H9 (cell line): ENCODE data around the gene GRB10. TPM values are rescaled to one million over a fixed set of nuclear protein-coding genes. Genes with fewer than 3 reads are reported as not detected.

Experiments
- DNase-seq: peaks from one replicate; pipeline ENCODE4 v3.0.0-alpha.2; 2017
- H2AFZ ChIP-seq: one replicate; pipeline ENCODE4 v1.6.1; 2013; ENCODE audit warnings: mild to moderate bottlenecking, low read length, control low read depth, moderate library complexity
- H2AK5ac ChIP-seq: 2 replicates; pipeline ENCODE4 v1.6.1; 2013; ENCODE audit warnings: low read length, control low read depth, mixed read lengths; ENCODE audit not compliant: insufficient read length
- H2BK120ac ChIP-seq: one replicate; pipeline ENCODE4 v1.6.1; 2013; ENCODE audit warnings: low read depth, mild to moderate bottlenecking, low read length, control low read depth, inconsistent platforms; ENCODE audit not compliant: poor library complexity, severe bottlenecking
- H2BK12ac ChIP-seq: 2 replicates; pipeline ENCODE4 v1.6.1; 2013; ENCODE audit warnings: low read length, control low read depth, mixed read lengths, low read depth; ENCODE audit not compliant: insufficient read length
- H2BK15ac ChIP-seq: 2 replicates; pipeline ENCODE4 v1.6.1; 2013; ENCODE audit warnings: low read depth, low read length, control low read depth
- H2BK20ac ChIP-seq: one replicate; pipeline ENCODE4 v1.6.1; 2013; ENCODE audit warnings: low read depth, mild to moderate bottlenecking, low read length, control low read depth, inconsistent platforms; ENCODE audit not compliant: poor library complexity, severe bottlenecking
- H2BK5ac ChIP-seq: 2 replicates; pipeline ENCODE4 v1.6.1; 2013; ENCODE audit warnings: low read length, control low read depth, mixed read lengths; ENCODE audit not compliant: insufficient read length
- H3K14ac ChIP-seq: 2 replicates; pipeline ENCODE4 v1.6.1; 2013; ENCODE audit warnings: low read length, control low read depth; ENCODE audit not compliant: insufficient read depth
- H3K18ac ChIP-seq: 2 replicates; pipeline ENCODE4 v1.6.1; 2013; ENCODE audit warnings: low read depth, mild to moderate bottlenecking, mixed read lengths, low read length, control low read depth; ENCODE audit not compliant: insufficient read length
- H3K23ac ChIP-seq: 2 replicates; pipeline ENCODE4 v1.6.1; 2013; ENCODE audit warnings: low read length, control low read depth, mixed read lengths, low read depth; ENCODE audit not compliant: insufficient read length
- H3K23me2 ChIP-seq: 2 replicates; pipeline ENCODE4 v1.6.1; 2013; ENCODE audit warnings: low read depth, mild to moderate bottlenecking, mixed read lengths, low read length, control low read depth; ENCODE audit not compliant: insufficient read length, poor library complexity, severe bottlenecking
- H3K27ac ChIP-seq: 2 replicates; pipeline ENCODE4 v1.5.1; 2013; ENCODE audit warnings: low read length, control low read depth, mixed read lengths, low read depth; ENCODE audit not compliant: insufficient read length
- H3K27me3 ChIP-seq: 2 replicates; pipeline ENCODE4 v1.6.1; 2013; ENCODE audit warnings: low read length, control low read depth, inconsistent platforms; ENCODE audit not compliant: insufficient read depth
- H3K4ac ChIP-seq: 2 replicates; pipeline ENCODE4 v1.6.1; 2013; ENCODE audit warnings: low read depth, mild to moderate bottlenecking, control low read depth, inconsistent platforms, low read length, moderate library complexity
- H3K4me1 ChIP-seq: 2 replicates; pipeline ENCODE4 v1.6.1; 2013; ENCODE audit warnings: low read length, control low read depth, inconsistent platforms; ENCODE audit not compliant: insufficient read depth
- H3K4me2 ChIP-seq: 2 replicates; pipeline ENCODE4 v1.6.1; 2013; ENCODE audit warnings: low read length, control low read depth, mixed read lengths; ENCODE audit not compliant: insufficient read length, insufficient read depth
- H3K56ac ChIP-seq: 2 replicates; pipeline ENCODE4 v1.6.1; 2013; ENCODE audit warnings: low read depth, mild to moderate bottlenecking, mixed read lengths, low read length, control low read depth; ENCODE audit not compliant: insufficient read length
- H3K79me1 ChIP-seq: 2 replicates; pipeline ENCODE4 v1.6.1; 2013; ENCODE audit warnings: low read depth, mild to moderate bottlenecking, moderate library complexity, low read length, control low read depth, inconsistent platforms; ENCODE audit not compliant: insufficient read depth, poor library complexity, severe bottlenecking
- H3K79me2 ChIP-seq: 2 replicates; pipeline ENCODE4 v1.6.1; 2013; ENCODE audit warnings: low read length, control low read depth, inconsistent platforms; ENCODE audit not compliant: insufficient read depth
- H3K9ac ChIP-seq: 2 replicates; pipeline ENCODE4 v1.6.1; 2013; ENCODE audit warnings: low read length, control low read depth, mixed read lengths; ENCODE audit not compliant: insufficient read length; ENCODE audit errors: extremely low read depth
- H3K9me3 ChIP-seq: one replicate; pipeline ENCODE4 v1.6.1; 2013; ENCODE audit warnings: low read depth, low read length, inconsistent platforms; ENCODE audit not compliant: control insufficient read depth
- H3T11ph ChIP-seq: one replicate; pipeline ENCODE4 v1.6.1; 2013; ENCODE audit warnings: mild to moderate bottlenecking, low read length, control low read depth, inconsistent platforms
- H4K20me1 ChIP-seq: one replicate; pipeline ENCODE4 v1.6.1; 2013; ENCODE audit not compliant: control insufficient read depth, insufficient read length, insufficient read depth
- H4K5ac ChIP-seq: 2 replicates; pipeline ENCODE4 v1.6.1; 2013; ENCODE audit warnings: low read depth, mild to moderate bottlenecking, mixed read lengths, low read length, control low read depth; ENCODE audit not compliant: insufficient read length
- H4K8ac ChIP-seq: replicated peaks from 2 replicates; pipeline ENCODE4 v1.6.1; 2013; ENCODE audit warnings: low read length, control low read depth, mixed read lengths, low read depth; ENCODE audit not compliant: insufficient read length
- H4K91ac ChIP-seq: 2 replicates; pipeline ENCODE4 v1.6.1; 2013; ENCODE audit warnings: low read depth, mild to moderate bottlenecking, moderate library complexity, mixed read lengths, low read length, control low read depth; ENCODE audit not compliant: insufficient read length
- H3K27ac Mint-ChIP-seq, 3 experiments: 2 replicates in 2 of 3; 3 replicates in 1 of 3; pipeline ENCODE4 v1.8.0; 2020 to 2021; ENCODE audit warnings: mixed read lengths in 3 of 3, mild to moderate bottlenecking in 1 of 3, moderate library complexity in 1 of 3
- H3K27me3 Mint-ChIP-seq: 2 replicates; pipeline ENCODE4 v1.8.0; 2021; ENCODE audit warnings: low read depth, mild to moderate bottlenecking, moderate library complexity, mixed read lengths
- H3K36me3 Mint-ChIP-seq, 3 experiments: 2 replicates in 2 of 3; 3 replicates in 1 of 3; pipeline ENCODE4 v1.8.0; 2020 to 2021; ENCODE audit warnings: low read depth in 3 of 3, mixed read lengths in 3 of 3; ENCODE audit not compliant: insufficient read depth in 1 of 3
- H3K4me1 Mint-ChIP-seq, 2 experiments: 2 replicates each; pipeline ENCODE4 v1.8.0; 2020; ENCODE audit warnings: mixed read lengths in 2 of 2
- H3K4me3 Mint-ChIP-seq, 2 experiments: 2 replicates in 1 of 2; 3 replicates in 1 of 2; pipeline ENCODE4 v1.8.0; 2020 to 2021; ENCODE audit warnings: mild to moderate bottlenecking in 2 of 2, mixed read lengths in 2 of 2, moderate library complexity in 1 of 2
- H3K9me3 Mint-ChIP-seq, 2 experiments: 2 replicates in 1 of 2; 3 replicates in 1 of 2; pipeline ENCODE4 v1.8.0; 2020; ENCODE audit warnings: mild to moderate bottlenecking in 2 of 2, mixed read lengths in 2 of 2, moderate library complexity in 1 of 2
- WGBS: extraction: QIAGEN DNeasy Blood & Tissue Kit; methylation state at CpG from one replicate; pipeline ENCODE4 v1.1.7; 2013; ENCODE audit warnings: missing lambda C conversion rate, low lambda C conversion rate, mixed read lengths; ENCODE audit not compliant: insufficient read length; ENCODE audit errors: extremely low coverage; 5-methylcytosine and 5-hydroxymethylcytosine counted together
- total RNA-seq: library from RNA; stranded (reverse); gene quantifications from 2 replicates; pipeline ENCODE4 v1.2.1, GENCODE V29; 2021
- TF ChIP-seq, protein P1 (sequence below): fragments of 200-600 bp; sonication (generic); conservative IDR thresholded peaks from 3 replicates; pipeline ENCODE4 v1.8.0; 2021; ENCODE audit warnings: antibody characterized with exemption, mild to moderate bottlenecking

Gene GRB10
- total RNA-seq, 1 experiment from 2014 or later: 108 TPM

DNA sequence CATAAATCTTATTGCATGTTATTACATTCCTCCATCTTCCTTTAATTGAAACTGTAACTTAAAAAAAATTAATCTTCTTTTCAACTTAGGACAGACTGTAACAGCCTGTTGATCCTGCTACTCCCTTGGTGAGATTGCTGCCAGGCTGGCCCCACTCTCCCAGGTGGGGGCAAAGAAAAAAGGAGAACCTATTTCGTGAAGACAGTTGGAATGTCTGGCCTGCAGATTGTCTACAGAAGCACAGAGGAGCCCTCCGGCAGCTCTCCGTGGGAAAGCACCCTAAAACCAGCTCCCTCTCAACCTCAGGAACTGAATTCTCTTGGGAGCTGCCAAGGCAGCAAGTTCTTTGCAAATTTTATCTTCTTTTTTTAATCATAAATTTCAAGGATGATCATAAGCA is 32.8 kb downstream of the GRB10 start:
- no peaks in the 10 kb centered on the region for H3K9me3 Mint-ChIP-seq
- Histone ChIP-seq H2AFZ (no peak overlapping the region), H3K56ac (no peak overlapping the region), H3K4me2 (no peak overlapping the region), H2BK5ac (no peak overlapping the region), H3K18ac (no peak overlapping the region), H3K4ac (no peak overlapping the region), H3K27ac (no peak overlapping the region), H2BK15ac (no peak overlapping the region), H3K27me3 (no peaks in the 10 kb centered on the region), H3K79me1 (no peaks in the 10 kb centered on the region), H2BK12ac (no peak overlapping the region), H3K14ac (no peak overlapping the region), H4K91ac (no peak overlapping the region), H4K5ac (no peak overlapping the region), H3K79me2 (peaks cover 11% of the 10 kb centered on the region; the same call in 1 of the 2 replicates), H4K20me1 (no peaks in the 10 kb centered on the region), H2AK5ac (no peak overlapping the region), H2BK20ac (no peak overlapping the region), H2BK120ac (no peak overlapping the region), H3T11ph (no peak overlapping the region), H3K9ac (no peak overlapping the region), H3K23ac (no peak overlapping the region), H3K4me1 (peaks cover 2% of the 10 kb centered on the region), H4K8ac (no peak overlapping the region), H3K23me2 (no peaks in the 10 kb centered on the region), H3K9me3 (no peaks in the 10 kb centered on the region)
- H3K4me3 Mint-ChIP-seq: no peak overlapping the region
- peaks cover 43 to 58% of the 10 kb centered on the region in 2 experiments for H3K4me1 Mint-ChIP-seq
- H3K36me3 Mint-ChIP-seq: peaks cover 18 to 44% (median 19%) of the 10 kb centered on the region in 3 experiments; a peak in 6 of 7 replicates
- H3K27me3 Mint-ChIP-seq: no peaks in the 10 kb centered on the region
- TF ChIP-seq, protein P1, sequence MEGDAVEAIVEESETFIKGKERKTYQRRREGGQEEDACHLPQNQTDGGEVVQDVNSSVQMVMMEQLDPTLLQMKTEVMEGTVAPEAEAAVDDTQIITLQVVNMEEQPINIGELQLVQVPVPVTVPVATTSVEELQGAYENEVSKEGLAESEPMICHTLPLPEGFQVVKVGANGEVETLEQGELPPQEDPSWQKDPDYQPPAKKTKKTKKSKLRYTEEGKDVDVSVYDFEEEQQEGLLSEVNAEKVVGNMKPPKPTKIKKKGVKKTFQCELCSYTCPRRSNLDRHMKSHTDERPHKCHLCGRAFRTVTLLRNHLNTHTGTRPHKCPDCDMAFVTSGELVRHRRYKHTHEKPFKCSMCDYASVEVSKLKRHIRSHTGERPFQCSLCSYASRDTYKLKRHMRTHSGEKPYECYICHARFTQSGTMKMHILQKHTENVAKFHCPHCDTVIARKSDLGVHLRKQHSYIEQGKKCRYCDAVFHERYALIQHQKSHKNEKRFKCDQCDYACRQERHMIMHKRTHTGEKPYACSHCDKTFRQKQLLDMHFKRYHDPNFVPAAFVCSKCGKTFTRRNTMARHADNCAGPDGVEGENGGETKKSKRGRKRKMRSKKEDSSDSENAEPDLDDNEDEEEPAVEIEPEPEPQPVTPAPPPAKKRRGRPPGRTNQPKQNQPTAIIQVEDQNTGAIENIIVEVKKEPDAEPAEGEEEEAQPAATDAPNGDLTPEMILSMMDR: no peak
- WGBS: no CpG with 5 or more reads among the region's 3 CpGs
- DNase-seq: no peak
- H3K27ac Mint-ChIP-seq: no peak overlapping the region
